Endothelial cell of umbilical vein (primary cell): ENCODE results near the gene PDYN. TPM values are rescaled to one million over a fixed set of nuclear protein-coding genes. Genes with fewer than 3 reads are reported as not detected.

Experiments
- BruUV-seq: library from RNA; stranded (reverse); fragments of 400-500 nt; replicated peaks from 2 replicates; lab custom pipeline; 2021; lab: Mats Ljungman, UMichigan
- CTCF ChIA-PET: fragments of 300-600, 350-600 bp; sonication (Branson Sonifier 250); formaldehyde crosslinking; loops from one replicate; lab custom pipeline; 2021; ENCODE audit warnings: antibody characterized with exemption, inconsistent platforms; lab: Charles Lee
- POLR2A ChIA-PET: fragments of 300-600, 350-600 bp; sonication (Branson Sonifier 250); formaldehyde crosslinking; loops from one replicate; lab custom pipeline; 2021; ENCODE audit warnings: antibody characterized with exemption, inconsistent platforms; lab: Charles Lee
- DNase-seq: peaks from one replicate; pipeline ENCODE4 v3.0.0-alpha.2; 2011; ENCODE audit warnings: low read depth, low spot score
- FAIRE-seq: peaks from 2 replicates; lab custom pipeline; 2011; peaks lifted over from hg19 to GRCh38; lab: Jason Lieb, UNC
- H2AFZ ChIP-seq: 2 replicates; pipeline ENCODE4 v1.6.0; 2012; ENCODE audit warnings: low read depth, low read length, control low read depth, inconsistent platforms
- H3K27ac ChIP-seq: 2 replicates; pipeline ENCODE4 v1.5.1; 2011; ENCODE audit warnings: low read depth, mild to moderate bottlenecking, control low read depth, low read length, moderate library complexity; ENCODE audit not compliant: insufficient read depth
- H3K27me3 ChIP-seq, 2 experiments: 2 replicates each; pipeline versions ENCODE4 v1.6.0 to v1.6.1; 2011; ENCODE audit warnings: low read length in 2 of 2, mixed read lengths in 1 of 2; ENCODE audit not compliant: control insufficient read depth in 2 of 2, insufficient read depth in 2 of 2
- H3K36me3 ChIP-seq, 2 experiments: 2 replicates in 1 of 2; 3 replicates in 1 of 2; pipeline ENCODE4 v1.5.1; 2011; ENCODE audit warnings: low read length in 2 of 2, mild to moderate bottlenecking in 1 of 2, moderate library complexity in 1 of 2; ENCODE audit not compliant: control insufficient read depth in 2 of 2, insufficient read depth in 2 of 2; ENCODE audit errors: extremely low read depth in 1 of 2
- H3K4me1 ChIP-seq: 3 replicates; pipeline ENCODE4 v1.5.1; 2011; ENCODE audit warnings: mild to moderate bottlenecking, low read length; ENCODE audit not compliant: control insufficient read depth, insufficient read depth; ENCODE audit errors: extremely low read depth
- H3K4me2 ChIP-seq: 2 replicates; pipeline ENCODE4 v1.6.1; 2011; ENCODE audit warnings: low read length, control low read depth, mixed read lengths; ENCODE audit not compliant: insufficient read depth
- H3K4me3 ChIP-seq, 3 experiments: fragments of 200-600 bp in 1 of 3; sonication (generic), shearing (Covaris generic) in 1 of 3; replicated peaks in 1 of 3; 2 replicates each; pipeline ENCODE4 v1.5.1; 2011 to 2016; ENCODE audit warnings: control low read depth in 3 of 3, low read length in 3 of 3, mild to moderate bottlenecking in 2 of 3, inconsistent platforms in 1 of 3, low read depth in 1 of 3, moderate library complexity in 1 of 3; ENCODE audit not compliant: insufficient read depth in 1 of 3
- H3K79me2 ChIP-seq: 2 replicates; pipeline ENCODE4 v1.6.0; 2012; ENCODE audit warnings: low read length, inconsistent platforms; ENCODE audit not compliant: control insufficient read depth, insufficient read depth
- H3K9ac ChIP-seq: replicated peaks from 2 replicates; pipeline ENCODE3; 2011; ENCODE audit warnings: low read length, control low read depth; ENCODE audit not compliant: insufficient read depth; ENCODE audit errors: extremely low read depth
- H3K9me1 ChIP-seq: replicated peaks from 3 replicates; pipeline ENCODE4 v1.6.0; 2011; ENCODE audit warnings: mild to moderate bottlenecking, low read length; ENCODE audit not compliant: control insufficient read depth, insufficient read depth; ENCODE audit errors: extremely low read depth
- H3K9me3 ChIP-seq: replicated peaks from 2 replicates; pipeline ENCODE4 v1.5.1; 2012; ENCODE audit warnings: low read length, inconsistent platforms; ENCODE audit not compliant: control insufficient read depth, insufficient read depth
- H4K20me1 ChIP-seq: replicated peaks from 2 replicates; pipeline ENCODE3; 2011; ENCODE audit warnings: mild to moderate bottlenecking, low read length; ENCODE audit not compliant: control insufficient read depth, insufficient read depth; ENCODE audit errors: extremely low read depth
- CTCF ChIP-seq, 2 donors: IDR thresholded peaks; 1 replicate in 1 of 2; 2 replicates in 1 of 2; pipeline ENCODE4 v1.5.1; 2011; ENCODE audit warnings: low read length in 2 of 2, mild to moderate bottlenecking in 2 of 2, moderate library complexity in 2 of 2, control low read depth in 1 of 2, inconsistent platforms in 1 of 2, low read depth in 1 of 2; ENCODE audit not compliant: insufficient read depth in 1 of 2; ENCODE audit errors: extremely low read depth in 1 of 2
- EZH2 ChIP-seq: IDR thresholded peaks from 2 replicates; pipeline ENCODE4 v1.6.1; 2012; ENCODE audit warnings: borderline replicate concordance, low read depth, mild to moderate bottlenecking, moderate library complexity, low read length, inconsistent platforms; ENCODE audit not compliant: severe bottlenecking
- GATA2 ChIP-seq: IDR thresholded peaks from 2 replicates; pipeline ENCODE4 v1.7.0; 2011; ENCODE audit warnings: low read depth, mild to moderate bottlenecking, moderate library complexity, mixed read lengths, low read length; ENCODE audit not compliant: insufficient read length, insufficient read depth
- JUN ChIP-seq: IDR thresholded peaks from 2 replicates; pipeline ENCODE4 v1.6.1; 2011; ENCODE audit warnings: borderline replicate concordance, low read depth; ENCODE audit not compliant: insufficient read length, insufficient read depth
- MAX ChIP-seq: IDR thresholded peaks from 2 replicates; pipeline ENCODE4 v1.6.1; 2011; ENCODE audit not compliant: insufficient read depth, insufficient read length
- POLR2A ChIP-seq: IDR thresholded peaks from 2 replicates; pipeline ENCODE4 v1.6.1; 2012; ENCODE audit warnings: low read depth, mild to moderate bottlenecking, control low read depth, low read length
- POLR2AphosphoS5 ChIP-seq: IDR thresholded peaks from 2 replicates; pipeline ENCODE4 v1.6.1; 2012; ENCODE audit warnings: low read depth, mild to moderate bottlenecking, control low read depth, low read length, moderate library complexity; ENCODE audit not compliant: insufficient read depth
- dilution Hi-C: fragments of 300-500 bp; cut with MboI; formaldehyde crosslinking; loops from one replicate; pipeline ENCODE4 v1.15.0; 2019; ENCODE audit warnings: low sequenced_read_pairs; ENCODE audit not compliant: extremely low pct_ligation_motif_present
- intact Hi-C: fragments of 100-400 bp; cut with micrococcal nuclease; formaldehyde crosslinking; loops from one replicate; pipeline ENCODE4 v1.10.0; 2022
- polyA plus RNA-seq, 4 experiments: library from polyadenylated mRNA; depleted of rRNA in 3 of 4; stranded (reverse) in 3 of 4; unstranded in 1 of 4; fragments of >200 nt; gene quantifications; 2 replicates each; pipeline versions ENCODE4 v1.2.1 to v1.2.3, GENCODE V29; 2011 to 2012; ENCODE audit warnings: missing spikeins in 1 of 4
- total RNA-seq: library from RNA; stranded (reverse); gene quantifications from 2 replicates; pipeline ENCODE4 v1.2.3, GENCODE V29; 2021

PDYN gene
- total and polyA plus RNA-seq, 2 donors (not counting 3 experiments of a cell fraction or from before 2014, with no cell fraction given) = not detected

GRCh38 chr20:1930165-1930564 is 63.7 kb downstream of the PDYN start:
- Histone ChIP-seq H3K4me3 (no peak overlapping the region), H3K9me1 (no peaks in the 10 kb centered on the region), H3K36me3 (peaks cover 0 to 1% of the 10 kb centered on the region in 2 experiments), H2AFZ (no peak overlapping the region), H3K79me2 (no peaks in the 10 kb centered on the region), H3K27ac (no peak overlapping the region), H3K4me1 (no peaks in the 10 kb centered on the region), H3K9me3 (no peaks in the 10 kb centered on the region), H3K27me3 (no peaks in the 10 kb centered on the region), H4K20me1 (no peaks in the 10 kb centered on the region), H3K9ac (no peak overlapping the region), H3K4me2 (no peak overlapping the region)
- DNase-seq (no peak), FAIRE-seq (peak; percentile 18)
- dilution Hi-C loops (no loop called here), intact Hi-C loops (no loop called here)
- POLR2A ChIA-PET = no interaction called here
- TF ChIP-seq GATA2 = no peak
- no peak for TF ChIP-seq CTCF (IDR thresholded peaks at IDR 0.05; ENCODE audit: extremely low read depth in 1 of 2, insufficient read depth in 1 of 2, low read depth in 1 of 2, low read length in 2 of 2)
- no peak for TF ChIP-seq POLR2A
- no peak for TF ChIP-seq EZH2
- TF ChIP-seq MAX = no peak
- no peak for TF ChIP-seq JUN
- TF ChIP-seq POLR2AphosphoS5 = no peak
- CTCF ChIA-PET = interaction anchor here (1.0 kb wide), 1 partner anchor 128 kb away, joined by 4 read pairs; no protein-coding TSS in a partner anchor
- no TSS peak for BruUV-seq
